DND-41 (cell line): ENCODE data around the gene EID2B.

ENCODE experiments used
- ATAC-seq: fragments of 200-7000 bp; cut with Tn5 transposase; 3 replicates; pipeline ENCODE4 v1.9.1; 2021; ENCODE audit warnings: low read depth; ENCODE audit not compliant: insufficient read depth
- DNase-seq: peaks from one replicate; pipeline ENCODE4 v3.0.0-alpha.2; 2020
- H2AFZ ChIP-seq: 2 replicates; pipeline ENCODE4 v1.6.0; 2012; ENCODE audit warnings: low read depth, low read length
- H3K27ac ChIP-seq: 2 replicates; pipeline ENCODE4 v1.5.1; 2012; ENCODE audit warnings: low read length, inconsistent platforms
- H3K27me3 ChIP-seq: fragments of 200-600 bp; sonication (generic); 2 replicates; pipeline ENCODE4 v1.6.0; 2012; ENCODE audit warnings: low read length, mild to moderate bottlenecking, inconsistent platforms; ENCODE audit not compliant: insufficient read depth, poor library complexity
- H3K36me3 ChIP-seq: 2 replicates; pipeline ENCODE4 v1.5.1; 2012; ENCODE audit warnings: low read length, inconsistent platforms; ENCODE audit not compliant: insufficient read depth
- H3K4me1 ChIP-seq: 2 replicates; pipeline ENCODE4 v1.5.1; 2012; ENCODE audit warnings: mild to moderate bottlenecking, low read length; ENCODE audit not compliant: insufficient read depth
- H3K4me2 ChIP-seq: 2 replicates; pipeline ENCODE4 v1.6.0; 2012; ENCODE audit warnings: mild to moderate bottlenecking, moderate library complexity, low read length, inconsistent platforms; ENCODE audit not compliant: insufficient read depth
- H3K4me3 ChIP-seq, 2 experiments: fragments of 200-600 bp in 1 of 2; shearing (Covaris generic) in 1 of 2; 2 replicates each; pipeline ENCODE4 v1.5.1; 2012 to 2016; ENCODE audit warnings: inconsistent platforms in 2 of 2, low read length in 2 of 2, mild to moderate bottlenecking in 2 of 2, low read depth in 1 of 2, moderate library complexity in 1 of 2
- H3K79me2 ChIP-seq: 2 replicates; pipeline ENCODE4 v1.6.0; 2012; ENCODE audit warnings: low read length, inconsistent platforms; ENCODE audit not compliant: insufficient read depth
- H3K9ac ChIP-seq: 2 replicates; pipeline ENCODE4 v1.6.0; 2012; ENCODE audit warnings: low read depth, mild to moderate bottlenecking, inconsistent platforms, low read length, moderate library complexity
- H3K9me3 ChIP-seq: 2 replicates; pipeline ENCODE4 v1.5.1; 2012; ENCODE audit warnings: low read length, moderate library complexity, mild to moderate bottlenecking, inconsistent platforms; ENCODE audit not compliant: insufficient read depth, severe bottlenecking
- H4K20me1 ChIP-seq: 2 replicates; pipeline ENCODE4 v1.6.0; 2012; ENCODE audit warnings: low read length; ENCODE audit not compliant: insufficient read depth
- CTCF ChIP-seq: IDR thresholded peaks from 2 replicates; pipeline ENCODE4 v1.5.1; 2012; ENCODE audit warnings: borderline replicate concordance, low read length, moderate library complexity, mild to moderate bottlenecking; ENCODE audit not compliant: poor library complexity, severe bottlenecking; ENCODE audit errors: extremely low read depth
- EZH2 ChIP-seq: IDR thresholded peaks from 3 replicates; pipeline ENCODE4 v1.6.1; 2012; ENCODE audit warnings: borderline replicate concordance, low read depth, mild to moderate bottlenecking, moderate library complexity, low read length, inconsistent platforms; ENCODE audit not compliant: severe bottlenecking

Gene EID2B

DNA sequence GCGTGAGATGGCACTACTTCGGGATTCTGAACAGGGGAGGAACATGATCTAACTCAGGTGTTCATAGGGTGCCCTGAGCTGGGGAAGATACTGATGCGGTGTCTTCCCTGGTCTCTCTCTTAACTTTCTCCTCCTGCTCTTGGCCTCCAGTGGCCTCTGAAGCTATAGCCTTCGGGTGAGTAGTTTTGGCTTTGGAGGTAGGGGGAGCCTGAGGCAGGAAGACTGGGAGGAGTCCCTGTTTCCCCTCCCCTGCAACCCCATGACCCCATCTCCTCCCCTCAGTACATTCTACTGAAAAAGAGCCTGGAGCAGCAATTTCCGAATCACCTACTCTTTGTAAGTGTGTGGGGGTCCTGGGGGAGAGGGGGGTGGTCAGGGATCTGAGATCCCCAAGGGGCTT is 14.2 kb downstream of the EID2B start:
- ATAC-seq (no peak), DNase-seq (no peak)
- no peak overlapping the region for H3K27ac ChIP-seq
- no peaks in the 10 kb centered on the region for H3K9me3 ChIP-seq
- no peak overlapping the region for H3K9ac ChIP-seq
- TF ChIP-seq EZH2, result no peak
- TF ChIP-seq CTCF, result no peak
- no peak overlapping the region for H3K4me3 ChIP-seq
- no peak overlapping the region; the same call in 1 of the 2 replicates for H2AFZ ChIP-seq
- no peaks in the 10 kb centered on the region for H3K79me2 ChIP-seq
- H3K27me3 ChIP-seq, result no peaks in the 10 kb centered on the region
- no peaks in the 10 kb centered on the region for H3K4me1 ChIP-seq
- H4K20me1 ChIP-seq, result no peaks in the 10 kb centered on the region
- no peaks in the 10 kb centered on the region for H3K36me3 ChIP-seq
- H3K4me2 ChIP-seq, result no peak overlapping the region

DNA sequence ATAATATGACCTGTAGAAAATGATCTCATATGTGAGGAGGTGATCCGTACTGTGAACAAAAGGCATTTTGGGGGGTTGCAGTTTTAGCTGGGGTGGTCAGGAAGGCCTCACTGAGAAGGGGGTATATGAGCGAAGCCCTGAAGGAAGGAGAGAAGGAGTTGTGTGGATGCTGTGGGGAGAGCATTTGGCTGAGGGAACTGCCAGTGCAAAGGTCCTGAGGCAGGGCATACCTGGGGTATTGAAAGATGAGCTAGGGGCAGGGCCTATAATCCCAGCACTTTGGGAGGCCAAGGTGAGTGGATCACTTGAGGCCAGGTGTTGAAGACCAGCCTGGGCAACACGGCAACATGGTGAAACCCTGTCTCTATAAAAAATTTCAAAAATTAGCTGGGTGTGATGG is 15.2 kb downstream of the EID2B start:
- H3K27me3 ChIP-seq, result no peaks in the 10 kb centered on the region

DNA sequence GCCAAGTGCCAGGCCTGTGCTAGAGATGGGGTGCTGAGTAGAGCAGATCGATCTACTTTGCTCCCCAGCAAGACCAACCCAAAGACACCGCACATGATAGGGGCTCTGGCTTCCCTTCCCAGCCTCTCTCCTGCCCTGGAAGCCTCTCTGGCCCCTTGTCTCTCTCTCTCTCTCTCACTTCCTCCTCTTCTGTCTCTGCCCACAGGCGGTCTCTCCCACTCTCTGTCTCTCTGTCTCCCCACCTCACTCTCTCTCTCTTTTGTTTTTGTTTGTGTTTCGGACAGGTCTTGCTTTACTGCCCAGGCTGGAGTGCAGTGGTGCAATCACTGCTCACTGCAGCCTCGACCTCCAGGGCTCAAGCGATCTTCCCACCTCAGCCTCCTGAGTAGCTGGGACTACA is 16.4 kb downstream of the EID2B start:
- H3K9ac ChIP-seq, result no peak overlapping the region
- no peak for ATAC-seq
- H3K36me3 ChIP-seq, result no peaks in the 10 kb centered on the region

More for the DNA sequence above, 15.2 kb downstream of the EID2B start:
- H3K36me3 ChIP-seq, result no peaks in the 10 kb centered on the region
- H3K79me2 ChIP-seq, result no peaks in the 10 kb centered on the region
- DNase-seq (no peak), ATAC-seq (no peak)
- no peak overlapping the region for H3K4me3 ChIP-seq
- H3K4me2 ChIP-seq, result no peak overlapping the region
- no peak overlapping the region for H2AFZ ChIP-seq
- TF ChIP-seq CTCF (no peak), EZH2 (no peak)
- no peaks in the 10 kb centered on the region for H4K20me1 ChIP-seq
- H3K4me1 ChIP-seq, result no peaks in the 10 kb centered on the region
- no peak overlapping the region for H3K9ac ChIP-seq
- H3K27ac ChIP-seq, result no peak overlapping the region
- no peaks in the 10 kb centered on the region for H3K9me3 ChIP-seq

More for the DNA sequence above, 16.4 kb downstream of the EID2B start:
- H3K79me2 ChIP-seq, result no peaks in the 10 kb centered on the region
- H3K4me1 ChIP-seq, result no peaks in the 10 kb centered on the region
- no peak overlapping the region for H3K27ac ChIP-seq
- H4K20me1 ChIP-seq, result no peaks in the 10 kb centered on the region
- no peak overlapping the region for H2AFZ ChIP-seq
- no peak overlapping the region for H3K4me2 ChIP-seq
- no peak overlapping the region for H3K4me3 ChIP-seq
- DNase-seq, result no peak
- H3K27me3 ChIP-seq, result no peaks in the 10 kb centered on the region
- no peaks in the 10 kb centered on the region for H3K9me3 ChIP-seq
- no peak for TF ChIP-seq EZH2
- TF ChIP-seq CTCF, result no peak
